NCI-H2029 (cell line): ENCODE results near the gene KIF26A.
"Not testable (repeated sequence)": the region's sequence is repeated elsewhere in the genome, so short reads cannot be mapped to it uniquely, and the experiment has no call there.

ENCODE experiments used
- DNase-seq: peaks from one replicate; lab custom pipeline; 2025; lab: John Stamatoyannopoulos, UW

KIF26A gene

DNA sequence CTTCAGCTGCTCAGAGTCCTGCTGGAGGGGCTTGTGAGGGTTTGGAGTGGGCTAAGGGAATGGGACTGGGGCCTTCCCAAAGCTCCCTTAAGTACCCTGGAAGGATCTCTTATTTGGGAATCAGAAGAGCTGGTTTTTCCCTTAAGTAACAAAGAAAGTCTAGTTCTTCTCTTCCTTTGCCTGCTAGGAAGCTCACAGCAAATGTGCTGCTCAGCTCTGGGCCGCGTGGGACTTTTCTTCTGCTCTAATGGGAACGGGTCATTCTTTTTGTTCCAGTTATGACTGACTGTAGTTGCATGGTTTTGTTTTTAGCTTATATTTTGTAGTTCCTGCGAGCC is 6.0 kb downstream of the KIF26A start:
- DNase-seq, result no peak

DNA sequence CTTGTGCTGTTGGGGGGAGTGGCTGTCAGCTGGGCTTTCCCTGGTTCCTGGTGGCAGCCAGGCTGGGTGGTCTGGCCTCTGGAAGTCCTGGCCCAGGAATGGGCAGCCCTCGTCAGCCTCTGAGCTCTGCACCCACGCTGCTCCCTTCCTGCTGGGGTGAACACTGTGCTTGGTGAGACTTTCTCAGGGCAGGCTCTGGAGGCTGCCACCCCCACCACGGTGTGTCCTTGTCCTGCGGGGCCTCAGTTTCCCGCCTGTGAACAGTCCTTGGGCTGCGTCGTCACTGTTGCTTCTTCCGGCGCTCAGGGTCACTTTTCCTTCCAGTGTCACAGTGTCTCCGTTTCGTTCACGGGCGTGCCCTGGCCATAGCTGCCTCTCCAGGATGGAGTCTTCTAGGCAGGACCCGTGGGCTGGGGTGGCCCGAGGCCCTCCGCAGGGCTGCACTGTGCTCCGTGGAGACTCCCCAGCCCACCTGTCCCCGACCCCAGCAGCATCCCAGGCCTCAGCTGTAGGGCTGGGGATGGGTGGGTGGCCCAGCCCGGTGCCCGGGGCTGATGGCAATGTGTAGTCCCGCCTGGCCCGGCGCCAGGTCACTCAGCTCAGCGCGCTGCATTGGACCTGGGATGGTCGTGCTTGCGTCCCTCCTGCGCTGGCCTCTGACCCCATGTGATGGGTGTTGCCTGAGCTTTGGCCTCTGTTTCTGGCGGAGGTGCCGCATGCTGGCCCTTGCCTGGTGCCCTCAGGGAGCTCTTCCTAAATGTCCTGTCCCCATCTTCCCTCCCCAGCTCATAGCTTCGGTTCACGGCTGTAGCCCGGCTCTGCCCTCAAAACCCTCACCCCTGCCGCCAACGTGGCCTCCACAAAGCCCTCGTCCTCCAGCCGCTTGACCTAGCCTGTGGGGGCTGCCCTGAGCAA is 6.8 kb downstream of the KIF26A start:
- no peak for DNase-seq

DNA sequence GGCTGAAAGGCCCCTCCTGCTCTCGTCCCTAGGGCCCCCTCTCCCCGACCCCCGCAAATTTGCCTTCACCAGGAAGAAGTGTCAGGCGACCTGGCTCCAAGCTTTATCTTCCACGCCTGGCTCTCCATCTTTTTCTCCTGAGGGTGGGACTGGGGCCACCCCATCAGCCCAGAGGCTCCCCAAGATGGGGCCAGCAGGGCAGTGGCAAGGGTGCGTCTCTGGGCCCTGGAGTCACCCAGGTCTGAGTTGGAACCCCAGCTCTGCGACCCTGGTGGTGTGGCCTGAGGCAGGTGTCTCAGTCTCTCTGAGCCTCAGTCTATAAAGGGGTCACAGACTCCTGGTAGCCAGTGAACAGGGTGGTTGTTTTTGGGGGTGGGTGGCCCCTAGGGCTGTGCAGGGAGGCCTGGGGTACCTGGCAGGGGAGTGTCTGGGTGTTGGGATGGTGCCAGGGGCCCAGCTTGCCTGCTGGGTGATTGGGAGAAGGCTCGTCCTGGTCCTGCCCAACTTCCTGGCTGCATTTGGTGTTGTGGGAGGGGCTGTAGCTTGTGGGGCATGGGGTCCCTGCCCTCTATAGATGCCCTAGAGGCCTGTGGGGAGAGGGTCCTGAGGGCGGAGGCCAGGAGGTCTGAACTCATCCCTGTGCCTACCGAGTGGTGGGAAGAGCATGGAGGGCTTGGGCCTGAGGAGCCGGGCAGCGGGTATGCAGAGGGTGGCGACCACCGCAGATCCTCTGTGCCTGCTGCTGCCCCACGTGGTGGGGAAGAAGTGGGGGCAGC is 7.6 kb downstream of the KIF26A start:
- DNase-seq, result no peak

GRCh38 chr14:104146651-104147345 is 8.4 kb downstream of the KIF26A start:
- no peak for DNase-seq

DNA sequence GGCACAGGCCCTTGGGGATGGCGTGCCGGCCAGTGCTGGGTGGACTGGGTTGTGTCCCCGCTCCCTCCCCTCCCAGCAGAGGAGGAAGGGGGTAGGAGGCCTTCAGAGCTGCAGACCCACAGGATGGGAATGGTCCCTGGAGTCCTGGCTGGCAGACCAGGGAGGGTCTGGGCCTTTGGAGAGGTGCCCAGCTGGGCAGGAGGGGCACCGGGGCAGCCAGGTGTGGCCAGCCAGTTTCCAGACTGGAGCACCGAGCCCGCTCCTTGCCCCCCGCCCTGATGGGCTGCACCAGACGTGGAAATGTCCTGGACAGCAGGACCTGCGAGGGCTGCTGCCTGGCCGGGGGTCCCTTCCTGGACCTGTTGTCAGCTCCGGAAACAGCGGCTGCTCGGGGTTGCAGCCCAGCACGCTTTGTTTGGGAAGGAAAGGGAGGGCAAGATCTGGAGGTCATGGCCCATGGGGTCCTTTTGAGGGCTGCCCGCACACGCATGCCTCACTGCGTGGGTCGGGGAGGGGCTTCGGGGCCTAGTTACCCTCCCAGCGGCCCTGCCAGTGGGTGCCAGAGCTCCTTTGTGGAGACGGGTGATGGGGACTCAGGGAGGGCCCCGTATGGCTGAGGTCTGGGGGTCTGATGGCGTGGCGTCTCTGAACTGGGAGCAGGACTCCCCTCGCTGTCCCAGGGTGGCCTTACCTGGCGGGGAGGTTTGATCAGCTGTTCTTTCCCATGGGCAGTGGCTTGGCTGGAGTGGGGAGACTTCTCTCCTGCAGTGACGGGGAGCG is 9.1 kb downstream of the KIF26A start:
- no peak for DNase-seq

- DNase-seq, result no peak
These were observed 10.3 kb downstream of the KIF26A start for GRCh38 chr14:104148433-104149277.

- no peak for DNase-seq
These were observed 10.8 kb downstream of the KIF26A start for GRCh38 chr14:104149278-104149595.

- no peak for DNase-seq
These were observed 11.3 kb downstream of the KIF26A start for GRCh38 chr14:104149617-104150135.

DNA sequence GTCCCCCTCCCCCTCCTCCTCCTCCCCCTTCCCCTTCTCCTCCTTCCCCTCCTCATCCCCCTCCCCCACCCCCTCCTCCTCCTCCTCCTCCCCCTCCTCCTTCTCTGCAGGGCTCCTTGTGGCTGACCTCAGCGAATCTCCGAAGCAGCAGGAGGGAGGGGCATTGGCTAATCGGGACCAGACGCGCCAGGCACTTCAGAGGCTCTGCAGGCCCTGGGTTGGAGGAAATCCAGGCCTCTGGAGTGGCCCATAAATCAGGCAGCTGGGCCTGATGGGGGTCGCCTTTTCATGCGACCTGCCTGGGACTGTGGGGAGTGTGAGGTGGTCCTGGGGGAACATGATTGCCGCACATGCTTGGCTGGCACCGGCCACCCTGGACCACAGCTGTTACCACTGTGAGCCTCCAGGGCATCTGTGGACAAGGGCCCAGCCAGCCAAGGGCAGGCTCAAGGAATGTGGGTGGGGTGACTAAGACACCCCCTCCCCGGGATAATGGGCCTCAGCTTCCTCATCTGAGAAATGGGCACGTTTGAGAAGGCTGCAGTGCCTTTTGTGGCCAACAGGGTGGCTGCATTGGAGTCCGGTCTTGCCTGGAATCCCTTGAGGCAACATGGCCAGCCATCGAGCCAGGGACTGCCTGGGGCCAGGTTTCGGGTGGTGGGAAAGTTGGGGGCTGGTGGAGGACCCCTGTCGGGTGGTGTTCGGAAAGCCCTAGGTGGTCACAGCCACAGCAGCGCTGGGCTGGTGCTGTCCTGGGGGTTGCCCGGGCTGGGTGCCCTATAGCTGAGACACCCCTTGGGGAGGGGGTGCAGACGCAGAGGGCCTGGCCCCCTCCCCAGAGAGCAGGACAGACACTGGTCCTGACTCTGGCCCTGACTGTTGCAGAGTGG is 12.0 kb downstream of the KIF26A start:
- peak; percentile 23 for DNase-seq

GRCh38 chr14:104151026-104151381 is 12.6 kb downstream of the KIF26A start:
- DNase-seq, result no peak

DNA sequence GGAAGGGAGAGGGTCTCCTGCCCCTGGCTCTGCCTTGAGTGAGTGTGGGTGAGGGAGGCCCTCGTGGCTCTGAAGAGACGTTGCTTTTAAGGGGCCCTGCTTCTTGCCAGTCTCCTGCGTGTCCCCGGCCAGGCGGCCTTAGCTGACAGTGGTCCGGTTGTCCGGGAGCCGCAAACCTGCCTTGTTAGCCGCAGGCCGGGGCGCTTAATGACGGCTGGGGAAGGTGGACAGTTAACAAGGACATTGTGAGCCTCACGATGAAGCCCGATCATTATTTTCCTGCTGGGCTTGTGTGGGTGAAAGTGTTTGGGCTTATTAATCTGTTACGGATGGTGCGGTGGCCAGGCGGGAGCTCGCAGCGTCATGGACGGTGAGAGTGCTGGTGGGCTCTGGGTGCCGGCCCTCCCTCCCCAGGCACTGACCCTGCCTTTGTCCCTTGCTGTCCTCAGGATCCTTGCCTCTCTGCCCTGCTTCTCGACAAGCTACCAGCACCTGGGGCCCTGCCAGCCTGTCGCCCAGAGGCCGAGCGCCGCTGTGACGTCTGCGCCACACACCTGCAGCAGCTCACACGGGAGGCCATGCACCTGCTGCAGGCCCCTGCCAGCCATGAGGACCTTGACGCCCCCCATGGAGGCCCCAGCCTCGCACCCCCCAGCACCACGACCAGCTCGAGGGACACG is 13.3 kb downstream of the KIF26A start:
- DNase-seq, result no peak

DNA sequence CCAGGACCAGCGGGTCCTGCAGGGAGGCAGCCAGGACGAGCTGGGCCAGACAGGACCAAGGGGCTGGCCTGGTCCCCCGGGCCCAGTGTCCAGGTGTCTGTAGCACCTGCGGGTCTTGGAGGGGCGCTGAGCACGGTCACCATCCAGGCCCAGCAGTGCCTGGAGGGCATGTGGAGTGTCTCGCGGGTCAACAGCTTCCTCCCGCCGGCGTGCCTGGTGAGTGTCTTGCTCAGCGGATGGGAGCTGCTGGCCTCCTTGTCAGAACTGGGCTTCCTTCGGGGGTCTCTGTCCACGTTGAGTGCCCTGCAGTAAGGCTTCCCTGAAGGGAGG is 13.8 kb downstream of the KIF26A start:
- DNase-seq, result no peak

- no peak for DNase-seq
These were observed 14.5 kb downstream of the KIF26A start for GRCh38 chr14:104152686-104153393.

DNA sequence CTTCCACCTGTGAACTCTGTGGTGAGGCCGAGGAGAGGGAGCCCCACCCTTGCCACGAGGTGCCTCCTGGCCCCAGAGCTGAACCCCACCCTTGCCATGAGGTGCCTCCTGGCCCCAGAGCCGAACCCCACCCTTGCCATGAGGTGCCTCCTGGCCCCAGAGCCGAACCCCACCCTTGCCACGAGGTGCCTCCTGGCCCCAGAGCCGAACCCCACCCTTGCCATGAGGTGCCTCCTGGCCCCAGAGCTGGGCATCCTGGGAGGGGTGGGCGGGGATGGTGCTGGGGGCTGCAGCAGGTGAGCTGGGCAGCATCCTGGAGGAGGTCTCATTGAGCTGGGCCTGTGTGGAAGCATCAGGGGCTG is 15.0 kb downstream of the KIF26A start:
- DNase-seq, result not testable (repeated sequence)

DNA sequence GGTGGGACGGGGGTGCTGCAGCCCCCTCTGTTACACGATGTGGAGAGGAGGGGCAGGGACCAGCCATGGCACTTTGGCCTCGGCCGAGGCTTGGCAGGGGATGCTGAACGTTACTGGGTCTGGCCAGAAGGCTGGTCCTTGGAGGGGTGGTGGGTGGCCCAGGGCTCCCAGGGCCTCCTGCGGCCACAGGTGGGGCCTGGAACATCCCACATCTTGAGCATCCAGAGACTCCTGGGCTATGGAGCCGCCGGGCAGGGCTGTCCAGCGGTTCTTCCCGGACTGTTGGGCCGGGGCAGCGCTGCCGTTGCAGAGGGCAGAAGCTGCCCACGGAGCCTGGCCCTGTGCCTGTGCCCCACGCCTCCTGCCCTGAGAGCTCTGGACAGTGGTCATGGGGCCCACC is 15.9 kb downstream of the KIF26A start:
- DNase-seq, result no peak

GRCh38 chr14:104155513-104155912 is 17.1 kb downstream of the KIF26A start:
- no peak for DNase-seq

DNA sequence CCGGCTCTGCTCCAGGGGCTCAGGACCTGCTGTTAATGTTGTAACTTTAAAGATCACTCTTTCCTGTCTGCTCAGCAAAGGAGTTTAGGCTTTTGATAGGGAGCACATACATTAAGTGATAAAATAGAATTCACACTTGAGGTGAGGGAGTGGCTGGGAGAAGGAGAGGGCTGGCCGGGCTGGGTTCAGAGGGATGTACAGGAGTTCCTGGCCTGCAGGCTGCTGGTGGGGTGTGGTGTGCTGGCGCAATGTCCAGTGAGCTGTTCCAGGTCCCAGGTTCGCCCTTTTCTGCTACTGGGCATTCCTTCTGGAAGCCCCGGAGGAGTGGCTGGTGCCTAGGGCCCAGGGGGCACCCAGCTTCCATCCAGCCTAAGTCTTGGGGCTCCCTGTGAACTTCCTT is 17.8 kb downstream of the KIF26A start:
- no peak for DNase-seq

- no peak for DNase-seq
These were observed 18.9 kb downstream of the KIF26A start for GRCh38 chr14:104157016-104157928.
